H1 (cell line): Measurements from ENCODE around the gene INPP5A. TPM values are rescaled to one million over a fixed set of nuclear protein-coding genes. Genes with fewer than 3 reads are reported as not detected.

Experiments
- CTCF ChIA-PET: fragments of 300-600 bp; sonication (Branson Sonifier 250); formaldehyde crosslinking; loops from one replicate; lab custom pipeline; 2021; ENCODE audit not compliant: partially characterized antibody; lab: Charles Lee
- POLR2A ChIA-PET: fragments of 300-600 bp; sonication (Branson Sonifier 250); formaldehyde crosslinking; loops from one replicate; lab custom pipeline; 2021; ENCODE audit warnings: inconsistent platforms; ENCODE audit not compliant: partially characterized antibody; lab: Charles Lee
- DNase-seq, 2 experiments: peaks; one replicate each; pipeline versions ENCODE4 v3.0.0 to v3.0.0-alpha.2; 2010 to 2022; ENCODE audit warnings: low spot score in 2 of 2, low read depth in 1 of 2, mixed read lengths in 1 of 2
- FAIRE-seq: peaks from 2 replicates; lab custom pipeline; 2011; peaks lifted over from hg19 to GRCh38; lab: Jason Lieb, UNC
- H2AFZ ChIP-seq: 2 replicates; pipeline ENCODE4 v1.8.1; 2012; ENCODE audit warnings: low read length, inconsistent platforms
- H2AK5ac ChIP-seq: 2 replicates; pipeline ENCODE4 v1.6.1; 2013; ENCODE audit warnings: low read depth, low read length
- H2BK120ac ChIP-seq: replicated peaks from 2 replicates; pipeline ENCODE3; 2013; ENCODE audit warnings: low read depth, low read length, inconsistent platforms
- H2BK12ac ChIP-seq: 2 replicates; pipeline ENCODE4 v1.6.1; 2013; ENCODE audit warnings: low read depth, low read length
- H2BK15ac ChIP-seq: 2 replicates; pipeline ENCODE4 v1.6.1; 2013; ENCODE audit warnings: low read length
- H2BK20ac ChIP-seq: 2 replicates; pipeline ENCODE4 v1.6.1; 2013; ENCODE audit warnings: low read length
- H2BK5ac ChIP-seq: 2 replicates; pipeline ENCODE4 v1.6.1; 2013; ENCODE audit warnings: low read depth, low read length
- H3K14ac ChIP-seq: 2 replicates; pipeline ENCODE4 v1.6.1; 2013; ENCODE audit warnings: inconsistent platforms; ENCODE audit not compliant: insufficient read length
- H3K18ac ChIP-seq: 2 replicates; pipeline ENCODE4 v1.6.1; 2013; ENCODE audit warnings: low read length; ENCODE audit errors: extremely low read depth
- H3K23ac ChIP-seq: 2 replicates; pipeline ENCODE4 v1.6.1; 2013; ENCODE audit warnings: inconsistent platforms; ENCODE audit not compliant: insufficient read length
- H3K23me2 ChIP-seq: 2 replicates; pipeline ENCODE4 v1.6.1; 2013; ENCODE audit warnings: low read depth, low read length
- H3K27ac ChIP-seq: 2 replicates; pipeline ENCODE4 v1.6.1; 2011; ENCODE audit warnings: low read depth, low read length, inconsistent platforms
- H3K27me3 ChIP-seq, 4 experiments: replicated peaks in 1 of 4; 1 replicate in 1 of 4; 2 replicates in 3 of 4; pipeline versions ENCODE4 v1.6.1 to v1.8.1; 2011 to 2013; ENCODE audit warnings: low read length in 3 of 4, mild to moderate bottlenecking in 3 of 4, inconsistent platforms in 2 of 4, mixed read lengths in 2 of 4, moderate library complexity in 1 of 4; ENCODE audit not compliant: control insufficient read depth in 3 of 4, insufficient read depth in 3 of 4; ENCODE audit errors: extremely low read depth in 1 of 4
- H3K36me3 ChIP-seq, 4 experiments: 2 replicates each; pipeline versions ENCODE4 v1.6.1 to v1.8.1; 2011 to 2013; ENCODE audit warnings: mild to moderate bottlenecking in 4 of 4, low read length in 3 of 4, moderate library complexity in 2 of 4, control low read depth in 1 of 4, inconsistent platforms in 1 of 4; ENCODE audit not compliant: insufficient read depth in 4 of 4, control insufficient read depth in 2 of 4
- H3K4ac ChIP-seq: replicated peaks from 2 replicates; pipeline ENCODE3; 2013; ENCODE audit warnings: low read length, low read depth, mixed read lengths, inconsistent platforms; ENCODE audit not compliant: insufficient read length
- H3K4me1 ChIP-seq, 4 experiments: replicated peaks in 1 of 4; 1 replicate in 1 of 4; 2 replicates in 3 of 4; pipeline versions ENCODE4 v1.6.1 to v1.8.1; 2011 to 2013; ENCODE audit warnings: low read length in 3 of 4, inconsistent platforms in 2 of 4, mixed read lengths in 1 of 4; ENCODE audit not compliant: insufficient read depth in 4 of 4, control insufficient read depth in 3 of 4
- H3K4me2 ChIP-seq, 2 experiments: 2 replicates each; pipeline versions ENCODE4 v1.6.1 to v1.8.1; 2011 to 2013; ENCODE audit warnings: low read depth in 2 of 2, low read length in 2 of 2, control low read depth in 1 of 2, inconsistent platforms in 1 of 2, mild to moderate bottlenecking in 1 of 2; ENCODE audit not compliant: insufficient read depth in 1 of 2
- H3K4me3 ChIP-seq, 4 experiments: fragments of 200-600, 300-600 bp in 1 of 4; sonication (generic), shearing (Covaris generic), sonication (Bioruptor Twin) in 1 of 4; 2 replicates each; pipeline versions ENCODE4 v1.5.1 to v1.8.1; 2011 to 2016; ENCODE audit warnings: low read length in 4 of 4, low read depth in 3 of 4, control low read depth in 2 of 4, inconsistent platforms in 2 of 4, mild to moderate bottlenecking in 2 of 4, mixed read lengths in 1 of 4, moderate library complexity in 1 of 4; ENCODE audit not compliant: insufficient read depth in 2 of 4; ENCODE audit errors: extremely low read depth in 1 of 4
- H3K56ac ChIP-seq: replicated peaks from 2 replicates; pipeline ENCODE3; 2013; ENCODE audit warnings: low read depth, mild to moderate bottlenecking, mixed read lengths, low read length, inconsistent platforms; ENCODE audit not compliant: insufficient read length
- H3K79me1 ChIP-seq: 2 replicates; pipeline ENCODE4 v1.6.1; 2013; ENCODE audit warnings: low read depth, low read length, control low read depth
- H3K79me2 ChIP-seq, 2 experiments: 2 replicates each; pipeline versions ENCODE4 v1.6.1 to v1.8.1; 2012 to 2013; ENCODE audit warnings: low read length in 2 of 2, mild to moderate bottlenecking in 2 of 2, inconsistent platforms in 1 of 2; ENCODE audit not compliant: insufficient read depth in 2 of 2, control insufficient read depth in 1 of 2
- H3K9ac ChIP-seq, 4 experiments: replicated peaks in 1 of 4; 1 replicate in 1 of 4; 2 replicates in 3 of 4; pipeline versions ENCODE4 v1.6.1 to v1.8.1; 2011 to 2013; ENCODE audit warnings: low read depth in 3 of 4, low read length in 3 of 4, control low read depth in 2 of 4, mild to moderate bottlenecking in 2 of 4, moderate library complexity in 2 of 4, inconsistent platforms in 1 of 4; ENCODE audit errors: extremely low read depth in 1 of 4
- H3K9me3 ChIP-seq, 2 experiments: 2 replicates each; pipeline versions ENCODE4 v1.6.1 to v1.8.1; 2012 to 2013; ENCODE audit warnings: mild to moderate bottlenecking in 2 of 2, moderate library complexity in 2 of 2, control low read depth in 1 of 2, inconsistent platforms in 1 of 2, low read depth in 1 of 2, low read length in 1 of 2, mixed read lengths in 1 of 2; ENCODE audit not compliant: insufficient read depth in 2 of 2
- H4K20me1 ChIP-seq, 2 experiments: replicated peaks in 1 of 2; 2 replicates each; pipeline versions ENCODE3 to v1.8.1; 2011 to 2013; ENCODE audit warnings: inconsistent platforms in 2 of 2, low read length in 2 of 2, mild to moderate bottlenecking in 1 of 2; ENCODE audit not compliant: insufficient read depth in 2 of 2, control insufficient read depth in 1 of 2
- H4K5ac ChIP-seq: 2 replicates; pipeline ENCODE4 v1.6.1; 2013; ENCODE audit warnings: low read length, low read depth, mixed read lengths, inconsistent platforms; ENCODE audit not compliant: insufficient read length
- H4K8ac ChIP-seq: 2 replicates; pipeline ENCODE4 v1.8.0; 2013; ENCODE audit warnings: mild to moderate bottlenecking, moderate library complexity, low read length, inconsistent platforms; ENCODE audit not compliant: insufficient read depth; ENCODE audit errors: extremely low read depth
- H4K91ac ChIP-seq: replicated peaks from 2 replicates; pipeline ENCODE3; 2013; ENCODE audit warnings: low read length, mixed read lengths, inconsistent platforms; ENCODE audit not compliant: insufficient read length
- EP300 ChIP-seq, 2 experiments: IDR thresholded peaks; 1 replicate in 1 of 2; 2 replicates in 1 of 2; pipeline ENCODE4 v1.6.1; 2011 to 2012; ENCODE audit warnings: low read depth in 2 of 2, low read length in 2 of 2, mild to moderate bottlenecking in 2 of 2, borderline replicate concordance in 1 of 2, inconsistent platforms in 1 of 2, moderate library complexity in 1 of 2
- PHF8 ChIP-seq: fragments of 200-600 bp; sonication (generic); conservative IDR thresholded peaks from 2 replicates; pipeline ENCODE4 v1.7.1; 2012; ENCODE audit warnings: low read depth, mild to moderate bottlenecking, inconsistent platforms, low read length, moderate library complexity
- RBBP5 ChIP-seq: IDR thresholded peaks from 2 replicates; pipeline ENCODE4 v1.7.1; 2012; ENCODE audit warnings: low read depth, mild to moderate bottlenecking, inconsistent platforms, low read length, moderate library complexity, borderline replicate concordance
- SAP30 ChIP-seq: fragments of 300-600 bp; sonication (generic); IDR thresholded peaks from 2 replicates; pipeline ENCODE4 v1.7.1; 2012; ENCODE audit warnings: low read length, moderate library complexity, mild to moderate bottlenecking, inconsistent platforms; ENCODE audit not compliant: insufficient read depth, insufficient replicate concordance
- WGBS, 2 experiments: shearing (Covaris generic) in 1 of 2; methylation state at CpG; one replicate each; pipeline versions ENCODE4 v1.1.6 to v1.1.7; 2013 to 2015; ENCODE audit warnings: low lambda C conversion rate in 2 of 2, mixed read lengths in 2 of 2, inconsistent platforms in 1 of 2, low coverage in 1 of 2, missing lambda C conversion rate in 1 of 2; ENCODE audit not compliant: insufficient replicate concordance in 2 of 2, insufficient coverage in 1 of 2, insufficient read length in 1 of 2; ENCODE audit errors: extremely low coverage in 1 of 2, missing lambda C conversion rate in 1 of 2; 5-methylcytosine and 5-hydroxymethylcytosine counted together
- polyA plus RNA-seq, 7 experiments: library from polyadenylated mRNA; depleted of rRNA in 3 of 7; stranded (reverse) in 5 of 7; unstranded in 2 of 7; fragments of >200 nt in 5 of 7; fragments of 200-250 nt in 2 of 7; gene quantifications; 1 replicate in 5 of 7; 2 replicates in 1 of 7; 4 replicates in 1 of 7; pipeline versions ENCODE4 v1.2.1 to v1.2.3, GENCODE V29; 2011 to 2013; ENCODE audit warnings: missing spikeins in 2 of 7, mixed read lengths in 2 of 7
- total RNA-seq: library from RNA; stranded (reverse); fragmentation: NEBNext Ultra II Directional; extraction: Animal tissue kit (Norgen Biotek cat#: 25700); gene quantifications from 2 replicates; pipeline ENCODE4 v1.2.1, GENCODE V29; 2021

Gene INPP5A
- total and polyA plus RNA-seq, 2 of the 8 experiments (the other 6 are each of a cell fraction or from before 2014, with no cell fraction given) = 19.7 to 27.5 TPM

DNA sequence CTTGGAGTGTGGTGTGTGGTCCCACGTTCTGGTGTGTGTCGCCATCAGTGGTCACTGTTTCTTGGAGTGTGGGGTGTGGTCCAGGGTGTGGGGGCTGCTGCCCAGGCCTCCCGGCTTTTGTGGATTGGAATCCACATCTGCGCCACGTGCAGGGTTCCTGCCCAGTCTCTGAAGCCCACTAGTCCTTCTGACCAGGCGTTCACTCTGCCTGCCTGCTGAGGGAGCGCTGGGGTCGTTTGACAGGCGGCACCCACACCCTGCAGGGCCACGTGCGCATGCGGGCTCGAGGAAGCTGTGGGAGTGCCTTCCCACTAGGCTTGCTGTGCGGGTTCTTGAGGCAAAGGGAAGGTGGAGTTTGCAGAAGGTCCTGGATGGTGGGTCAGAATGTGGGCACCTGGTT lies 51.4 kb downstream of the INPP5A start:
- no peak for FAIRE-seq
- no peak overlapping the region for H2BK20ac ChIP-seq
- no peak overlapping the region for H3K14ac ChIP-seq
- no peak overlapping the region for H2AFZ ChIP-seq
- no peak overlapping the region for H3K27ac ChIP-seq
- H3K4me3 ChIP-seq = no peak overlapping the region
- H3K56ac ChIP-seq = no peak overlapping the region
- H2BK12ac ChIP-seq = no peak overlapping the region
- peaks cover 0 to 4% (median under 1%) of the 10 kb centered on the region in 4 experiments; a peak in 2 of 7 replicates for H3K4me1 ChIP-seq
- H3K9me3 ChIP-seq = no peaks in the 10 kb centered on the region
- H3K27me3 ChIP-seq = no peaks in the 10 kb centered on the region
- H3K23ac ChIP-seq = no peak overlapping the region
- no peaks in the 10 kb centered on the region for H3K36me3 ChIP-seq
- H4K8ac ChIP-seq = no peak overlapping the region
- H2BK15ac ChIP-seq = no peak overlapping the region
- H4K5ac ChIP-seq = no peak overlapping the region
- no peak overlapping the region for H4K91ac ChIP-seq
- H2BK5ac ChIP-seq = no peak overlapping the region
- DNase-seq = no peak
- no peak overlapping the region for H3K4ac ChIP-seq
- H3K9ac ChIP-seq = no peak overlapping the region
- POLR2A ChIA-PET = no interaction called here
- no peaks in the 10 kb centered on the region for H3K23me2 ChIP-seq
- peaks cover 14% of the 10 kb centered on the region for H3K79me1 ChIP-seq
- CTCF ChIA-PET = no interaction called here
- peaks cover 0 to 13% of the 10 kb centered on the region in 2 experiments; a peak in 2 of 4 replicates for H3K79me2 ChIP-seq
- no peak overlapping the region for H2BK120ac ChIP-seq
- H4K20me1 ChIP-seq = peaks cover 2 to 13% of the 10 kb centered on the region in 2 experiments
- H3K18ac ChIP-seq = no peak overlapping the region
- no peak overlapping the region for H3K4me2 ChIP-seq
- H2AK5ac ChIP-seq = no peak overlapping the region
- 88% methylated on average over 14 of the region's 14 CpGs; no CpG with 5 or more reads in 1 of the 2 experiments for WGBS, 2 experiments
- TF ChIP-seq PHF8 (no peak), RBBP5 (no peak), SAP30 (no peak), EP300 (IDR thresholded peaks at IDR 0.05; ENCODE audit: borderline replicate concordance in 1 of 2, low read depth in 2 of 2, low read length in 2 of 2) (no peak)
